ENCODE data around the gene ALPK1. TPM values are rescaled to one million over a fixed set of nuclear protein-coding genes. Genes with fewer than 3 reads are reported as not detected.

The ALPK1 gene
- total RNA-seq, 1 experiment from 2014 or later: 4.9 TPM

DNA sequence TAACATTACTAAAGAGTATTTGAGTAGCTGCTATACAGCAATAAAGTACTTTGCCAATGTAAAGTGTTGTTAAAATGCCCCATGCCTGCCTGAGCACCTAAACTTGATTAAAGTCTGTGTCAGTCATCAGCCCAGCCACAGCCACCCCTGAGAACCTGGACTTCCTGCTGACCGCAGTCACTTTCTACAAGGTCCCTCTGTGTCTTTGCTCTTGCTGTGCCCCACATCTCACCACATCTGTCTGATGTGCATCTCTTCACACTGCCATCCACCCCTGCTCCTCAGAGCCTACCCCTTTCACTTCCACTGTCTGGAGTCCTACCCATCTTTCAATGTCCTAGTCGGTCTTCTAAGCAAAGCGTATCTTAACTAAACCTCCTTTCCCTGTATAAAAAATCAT is 25.7 kb downstream of the ALPK1 start:
- no peaks in the 10 kb centered on the region for H3K27me3 Mint-ChIP-seq (ENCODE audit: insufficient read depth, unreplicated experiment)
- TF ChIP-seq, protein P1, sequence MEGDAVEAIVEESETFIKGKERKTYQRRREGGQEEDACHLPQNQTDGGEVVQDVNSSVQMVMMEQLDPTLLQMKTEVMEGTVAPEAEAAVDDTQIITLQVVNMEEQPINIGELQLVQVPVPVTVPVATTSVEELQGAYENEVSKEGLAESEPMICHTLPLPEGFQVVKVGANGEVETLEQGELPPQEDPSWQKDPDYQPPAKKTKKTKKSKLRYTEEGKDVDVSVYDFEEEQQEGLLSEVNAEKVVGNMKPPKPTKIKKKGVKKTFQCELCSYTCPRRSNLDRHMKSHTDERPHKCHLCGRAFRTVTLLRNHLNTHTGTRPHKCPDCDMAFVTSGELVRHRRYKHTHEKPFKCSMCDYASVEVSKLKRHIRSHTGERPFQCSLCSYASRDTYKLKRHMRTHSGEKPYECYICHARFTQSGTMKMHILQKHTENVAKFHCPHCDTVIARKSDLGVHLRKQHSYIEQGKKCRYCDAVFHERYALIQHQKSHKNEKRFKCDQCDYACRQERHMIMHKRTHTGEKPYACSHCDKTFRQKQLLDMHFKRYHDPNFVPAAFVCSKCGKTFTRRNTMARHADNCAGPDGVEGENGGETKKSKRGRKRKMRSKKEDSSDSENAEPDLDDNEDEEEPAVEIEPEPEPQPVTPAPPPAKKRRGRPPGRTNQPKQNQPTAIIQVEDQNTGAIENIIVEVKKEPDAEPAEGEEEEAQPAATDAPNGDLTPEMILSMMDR (IDR thresholded peaks at IDR 0.05; ENCODE audit: insufficient read depth in 1 of 2, low read depth in 1 of 2, low read length in 1 of 2, severe bottlenecking in 1 of 2, unreplicated experiment in 1 of 2): no peak
- CTCF ChIA-PET: no interaction called here
- H3K4me3 ChIP-seq (ENCODE audit: low read depth, low read length): no peak overlapping the region
- no peaks in the 10 kb centered on the region for H3K4me1 Mint-ChIP-seq (ENCODE audit: low read depth, unreplicated experiment)
- POLR2A ChIA-PET: no interaction called here
- no peaks in the 10 kb centered on the region for H3K27me3 ChIP-seq (replicated peaks; ENCODE audit: control insufficient read depth, insufficient read depth, low read length)
- no peaks in the 10 kb centered on the region for H3K9me3 Mint-ChIP-seq (ENCODE audit: unreplicated experiment)
- no TSS peak for BruUV-seq (replicated peaks)
- H3K36me3 ChIP-seq (ENCODE audit: control insufficient read depth, insufficient read depth, low read length): no peaks in the 10 kb centered on the region
- H3K4me3 Mint-ChIP-seq (ENCODE audit: unreplicated experiment): no peak overlapping the region
- intact Hi-C loops (cut with micrococcal nuclease; ENCODE audit: unreplicated experiment): no loop called here
- no peaks in the 10 kb centered on the region for H3K9me3 ChIP-seq
- no peak for DNase-seq
- H3K27ac Mint-ChIP-seq (ENCODE audit: unreplicated experiment): no peak overlapping the region
- H3K36me3 Mint-ChIP-seq (ENCODE audit: insufficient read depth, unreplicated experiment): no peaks in the 10 kb centered on the region
- H3K4me1 ChIP-seq: no peaks in the 10 kb centered on the region

DNA sequence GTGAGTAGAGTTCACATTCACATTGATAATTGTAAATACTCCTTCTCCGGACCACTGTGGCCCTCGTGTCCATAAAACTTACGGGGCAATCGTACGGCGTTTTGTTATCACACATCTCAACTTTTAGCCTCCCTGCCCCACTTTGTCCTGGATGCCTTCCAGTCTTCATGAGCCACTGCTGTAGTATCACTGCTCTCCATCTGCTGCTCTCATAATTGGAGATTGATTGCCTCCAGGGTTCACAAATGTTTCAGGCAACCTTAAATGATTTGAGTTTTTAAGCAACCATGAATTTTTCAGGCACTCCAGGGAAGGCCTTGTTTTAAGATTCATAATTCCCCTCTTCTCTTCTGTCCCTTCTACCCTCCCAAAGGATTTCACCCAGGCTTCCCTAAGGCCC is 28.4 kb downstream of the ALPK1 start:
- Mint-ChIP-seq H3K4me3 (ENCODE audit: unreplicated experiment) (no peak overlapping the region), H3K27me3 (ENCODE audit: insufficient read depth, unreplicated experiment) (no peaks in the 10 kb centered on the region), H3K36me3 (ENCODE audit: insufficient read depth, unreplicated experiment) (no peaks in the 10 kb centered on the region), H3K4me1 (ENCODE audit: low read depth, unreplicated experiment) (no peaks in the 10 kb centered on the region), H3K9me3 (ENCODE audit: unreplicated experiment) (no peaks in the 10 kb centered on the region), H3K27ac (ENCODE audit: unreplicated experiment) (no peak overlapping the region)
- DNase-seq: no peak
- Histone ChIP-seq H3K27me3 (replicated peaks; ENCODE audit: control insufficient read depth, insufficient read depth, low read length) (no peaks in the 10 kb centered on the region), H3K36me3 (ENCODE audit: control insufficient read depth, insufficient read depth, low read length) (no peaks in the 10 kb centered on the region), H3K4me3 (ENCODE audit: low read depth, low read length) (no peak overlapping the region), H3K9me3 (no peaks in the 10 kb centered on the region), H3K4me1 (no peaks in the 10 kb centered on the region)
- no TSS peak for BruUV-seq (replicated peaks)
- TF ChIP-seq, protein P1 (IDR thresholded peaks at IDR 0.05; ENCODE audit: insufficient read depth in 1 of 2, low read depth in 1 of 2, low read length in 1 of 2, severe bottlenecking in 1 of 2, unreplicated experiment in 1 of 2): no peak
- intact Hi-C loops (cut with micrococcal nuclease; ENCODE audit: unreplicated experiment): loop anchor here (5.0 kb wide), 1 partner anchor 442 kb away; no protein-coding TSS in a partner anchor
- POLR2A ChIA-PET: interaction anchor here (0.7 kb wide), 1 partner anchor 796 kb away, joined by 19 read pairs; no protein-coding TSS in a partner anchor
- CTCF ChIA-PET: no interaction called here

DNA sequence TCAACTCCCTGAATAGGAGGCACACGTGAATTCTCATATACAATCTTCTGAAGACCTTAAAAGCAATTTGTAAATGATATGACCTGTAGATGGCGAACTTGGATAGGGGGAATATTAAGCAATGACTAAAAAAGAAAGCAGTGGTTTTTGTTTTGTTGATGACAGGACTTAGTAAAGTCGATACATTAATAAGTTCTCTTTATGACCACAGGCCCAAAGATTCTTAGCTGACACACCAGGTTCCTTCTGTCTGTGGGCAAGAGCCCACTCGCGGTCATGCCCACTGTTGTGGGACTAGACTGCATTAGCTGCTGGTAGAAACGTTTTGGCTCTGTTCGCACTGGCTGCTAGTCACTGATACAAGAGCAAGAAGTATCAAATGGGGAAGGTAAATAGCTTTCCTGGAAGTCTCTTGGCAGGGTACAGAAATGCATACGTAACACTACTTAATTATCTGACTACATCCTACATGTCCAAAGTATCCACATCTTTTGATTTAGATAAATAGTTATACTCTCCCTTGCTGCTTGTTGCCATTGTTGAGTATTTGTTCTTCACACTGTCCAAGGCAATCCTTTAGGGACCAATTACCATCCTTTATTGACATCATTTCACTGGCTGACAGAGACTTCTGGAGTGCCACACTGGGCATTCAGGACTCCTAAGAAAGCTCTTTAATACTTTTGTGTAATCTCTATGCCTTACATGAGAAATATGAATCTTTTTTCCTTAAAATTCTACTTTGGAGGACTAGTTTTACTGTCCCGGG is 31.0 kb downstream of the ALPK1 start:
- no peaks in the 10 kb centered on the region for H3K27me3 Mint-ChIP-seq (ENCODE audit: insufficient read depth, unreplicated experiment)
- H3K36me3 ChIP-seq (ENCODE audit: control insufficient read depth, insufficient read depth, low read length): no peaks in the 10 kb centered on the region
- intact Hi-C loops (cut with micrococcal nuclease; ENCODE audit: unreplicated experiment): loop anchor here (1.0 to 5.0 kb wide), 3 partner anchors 195 to 439 kb away; no protein-coding TSS in a partner anchor
- H3K4me1 Mint-ChIP-seq (ENCODE audit: low read depth, unreplicated experiment): no peaks in the 10 kb centered on the region
- H3K4me1 ChIP-seq: no peaks in the 10 kb centered on the region
- H3K27ac Mint-ChIP-seq (ENCODE audit: unreplicated experiment): no peak overlapping the region
- H3K4me3 ChIP-seq (ENCODE audit: low read depth, low read length): no peak overlapping the region
- TF ChIP-seq, protein P1 (IDR thresholded peaks at IDR 0.05; ENCODE audit: insufficient read depth in 1 of 2, low read depth in 1 of 2, low read length in 1 of 2, severe bottlenecking in 1 of 2, unreplicated experiment in 1 of 2): peak; percentile 26 to 49
- H3K9me3 ChIP-seq: no peaks in the 10 kb centered on the region
- H3K36me3 Mint-ChIP-seq (ENCODE audit: insufficient read depth, unreplicated experiment): no peaks in the 10 kb centered on the region
- POLR2A ChIA-PET: no interaction called here
- no TSS peak for BruUV-seq (replicated peaks)
- no peaks in the 10 kb centered on the region for H3K9me3 Mint-ChIP-seq (ENCODE audit: unreplicated experiment)
- no peak overlapping the region for H3K4me3 Mint-ChIP-seq (ENCODE audit: unreplicated experiment)
- no peaks in the 10 kb centered on the region for H3K27me3 ChIP-seq (replicated peaks; ENCODE audit: control insufficient read depth, insufficient read depth, low read length)
- CTCF ChIA-PET: interaction anchor here (0.6 to 1.8 kb wide), 2 partner anchors 196 to 1754 kb away, joined by 3 to 7 read pairs; no protein-coding TSS in a partner anchor
- peak in 1 of 2 experiments; percentile 17 for DNase-seq
